GM18909 (cell line): ENCODE data around the gene CAP2.
"Not testable (repeated sequence)": the region's sequence is repeated elsewhere in the genome, so short reads cannot be mapped to it uniquely, and the experiment has no call there.

Experiments
- ATAC-seq: cut with Tn5 transposase; IDR thresholded peaks from one replicate; pipeline ENCODE4 v1.9.1; 2021; ENCODE audit warnings: mild to moderate bottlenecking; ENCODE audit not compliant: unreplicated experiment, poor library complexity

CAP2 gene

GRCh38 chr6:17556014-17556413 is 162.6 kb downstream of the CAP2 start:
- no peak for ATAC-seq

- no peak for ATAC-seq
Measured at GRCh38 chr6:17562636-17563035, 169.2 kb downstream of the CAP2 start.

- ATAC-seq, result no peak
Measured at GRCh38 chr6:17565399-17565798, 172.0 kb downstream of the CAP2 start.

- ATAC-seq, result no peak
Measured at GRCh38 chr6:17574866-17575560, 181.6 kb downstream of the CAP2 start.

- ATAC-seq, result no peak
Measured at GRCh38 chr6:17577059-17577458, 183.7 kb downstream of the CAP2 start.

- ATAC-seq, result no peak
Measured at GRCh38 chr6:17580518-17581048, 187.2 kb downstream of the CAP2 start.

GRCh38 chr6:17581282-17581681 is 187.9 kb downstream of the CAP2 start:
- ATAC-seq, result not testable (repeated sequence)

- ATAC-seq, result no peak
Measured at GRCh38 chr6:17583811-17584210, 190.4 kb downstream of the CAP2 start.

GRCh38 chr6:17584241-17584803 is 190.9 kb downstream of the CAP2 start:
- peak; percentile 60 for ATAC-seq

- ATAC-seq, result no peak
Measured at GRCh38 chr6:17585766-17586490, 192.5 kb downstream of the CAP2 start.

GRCh38 chr6:17586623-17587022 is 193.2 kb downstream of the CAP2 start:
- ATAC-seq, result not testable (repeated sequence)

- no peak for ATAC-seq
Measured at GRCh38 chr6:17588011-17588410, 194.6 kb downstream of the CAP2 start.

GRCh38 chr6:17589406-17590096 is 196.2 kb downstream of the CAP2 start:
- peak; percentile 28 for ATAC-seq

- ATAC-seq, result no peak
Measured at GRCh38 chr6:17591287-17591686, 197.9 kb downstream of the CAP2 start.

- ATAC-seq, result no peak
Measured at GRCh38 chr6:17593246-17593645, 199.9 kb downstream of the CAP2 start.

- no peak for ATAC-seq
Measured at GRCh38 chr6:17596085-17596484, 202.7 kb downstream of the CAP2 start.

- ATAC-seq, result peak; percentile 87
Measured at GRCh38 chr6:17599877-17600526, 206.6 kb downstream of the CAP2 start, which contains the start of gene FAM8A1. Gene FAM8A1, plus strand, starts transcription at chr6:17600302. Its CDS starts 108 bp downstream, at chr6:17600410.

- peak; percentile 57 for ATAC-seq
Measured at GRCh38 chr6:17600527-17601385, 207.4 kb downstream of the CAP2 start.

GRCh38 chr6:17601386-17601703 is 207.9 kb downstream of the CAP2 start:
- ATAC-seq, result no peak
